Prostate gland (tissue), 2 donors: ENCODE data around the gene CTTNBP2NL.

Experiments
- CTCF ChIP-seq, 4 experiments: fragments of 200-600 bp in 2 of 4; fragments of 450-650 bp in 2 of 4; sonication (generic) in 2 of 4; IDR thresholded peaks; 1 replicate in 3 of 4; 2 replicates in 1 of 4; pipeline ENCODE4 v1.5.1; 2016 to 2019; ENCODE audit warnings: antibody characterized with exemption in 4 of 4, mild to moderate bottlenecking in 2 of 4, moderate library complexity in 2 of 4
- POLR2A ChIP-seq: fragments of 450-650 bp; IDR thresholded peaks from one replicate; pipeline ENCODE4 v1.6.1; 2016; ENCODE audit warnings: antibody characterized with exemption, mild to moderate bottlenecking
- POLR2AphosphoS5 ChIP-seq: sonication (generic); formaldehyde crosslinking; IDR thresholded peaks from one replicate; pipeline ENCODE4 v1.6.1; 2017; ENCODE audit warnings: antibody characterized with exemption

GRCh38 chr1:112445596-112445995, 49.6 kb downstream of the CTTNBP2NL start:
- no peak for TF ChIP-seq POLR2A
- no peak for TF ChIP-seq CTCF (IDR thresholded peaks at IDR 0.05)
- no peak for TF ChIP-seq POLR2AphosphoS5
